ENCODE measurements around the gene ADARB1. TPM values are rescaled to one million over a fixed set of nuclear protein-coding genes. Genes with fewer than 3 reads are reported as not detected.

The ADARB1 gene
- total and polyA plus RNA-seq, 2 of the 8 experiments (the other 6 are each of a cell fraction or from before 2014, with no cell fraction given): 4.7 to 14.9 TPM

DNA sequence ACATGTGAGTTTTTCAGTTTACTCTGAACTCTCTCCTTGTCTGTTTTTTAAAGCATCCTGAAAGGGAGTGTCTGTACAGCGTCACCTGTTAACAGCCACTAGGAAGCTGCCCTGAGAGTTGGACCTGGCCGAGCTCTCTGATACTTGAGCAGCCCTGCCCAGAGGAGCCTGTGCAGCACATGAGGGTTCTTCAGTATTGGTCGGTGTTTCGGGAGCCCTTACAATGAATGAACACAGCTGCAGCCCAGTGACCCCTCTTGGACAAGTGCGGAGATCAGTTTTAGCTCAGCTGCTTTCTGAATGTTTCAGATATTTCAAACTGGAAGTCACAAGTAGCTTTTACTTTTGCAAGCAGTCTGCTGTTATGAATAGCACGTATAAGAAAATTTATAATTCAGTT lies 39.2 kb downstream of the ADARB1 start:
- H4K5ac ChIP-seq (ENCODE audit: insufficient read length, low read depth, low read length): no peak overlapping the region
- H4K20me1 ChIP-seq (replicated peaks in 1 of 2; ENCODE audit: control insufficient read depth in 1 of 2, insufficient read depth in 2 of 2, low read length in 2 of 2): peaks cover 0 to 4% of the 10 kb centered on the region in 2 experiments
- 90% methylated on average over 6 of the region's 6 CpGs; no CpG with 5 or more reads in 1 of the 2 experiments for WGBS, 2 experiments (ENCODE audit: extremely low coverage in 1 of 2, insufficient coverage in 1 of 2, insufficient read length in 1 of 2, insufficient replicate concordance in 2 of 2, low coverage in 1 of 2, low lambda C conversion rate in 2 of 2, missing lambda C conversion rate in 1 of 2)
- H4K8ac ChIP-seq (ENCODE audit: extremely low read depth, insufficient read depth, low read length): no peak overlapping the region
- H3K23me2 ChIP-seq (ENCODE audit: low read depth, low read length): no peaks in the 10 kb centered on the region
- no peak overlapping the region for H2BK20ac ChIP-seq (ENCODE audit: low read length)
- no peak overlapping the region for H2AFZ ChIP-seq (ENCODE audit: low read length)
- no peaks in the 10 kb centered on the region for H3K9me3 ChIP-seq (ENCODE audit: insufficient read depth in 2 of 2, low read depth in 1 of 2, low read length in 1 of 2)
- H3K4me2 ChIP-seq (ENCODE audit: insufficient read depth in 1 of 2, low read depth in 2 of 2, low read length in 2 of 2): no peak overlapping the region
- no peak overlapping the region for H2BK15ac ChIP-seq (ENCODE audit: low read length)
- DNase-seq (ENCODE audit: low read depth in 1 of 2, low spot score in 2 of 2): no peak
- ChIA-PET CTCF (ENCODE audit: partially characterized antibody) (interaction anchor here (0.7 to 4.4 kb wide), 8 partner anchors 9 to 162 kb away, joined by 3 to 24 read pairs (median 4); no protein-coding TSS in a partner anchor), POLR2A (ENCODE audit: partially characterized antibody) (no interaction called here)
- FAIRE-seq: no peak
- no peak overlapping the region for H3K9ac ChIP-seq (replicated peaks in 1 of 4; ENCODE audit: extremely low read depth in 1 of 4, low read depth in 3 of 4, low read length in 3 of 4)
- H3K79me2 ChIP-seq (ENCODE audit: control insufficient read depth in 1 of 2, insufficient read depth in 2 of 2, low read length in 2 of 2): no peaks in the 10 kb centered on the region
- no peak overlapping the region for H2BK120ac ChIP-seq (replicated peaks; ENCODE audit: low read depth, low read length)
- H3K4ac ChIP-seq (replicated peaks; ENCODE audit: insufficient read length, low read depth, low read length): no peak overlapping the region
- H3K4me1 ChIP-seq (replicated peaks in 1 of 4; ENCODE audit: control insufficient read depth in 3 of 4, insufficient read depth in 4 of 4, low read length in 3 of 4): no peaks in the 10 kb centered on the region
- no peak overlapping the region for H3K23ac ChIP-seq (ENCODE audit: insufficient read length)
- no peak overlapping the region for H3K14ac ChIP-seq (ENCODE audit: insufficient read length)
- H3K36me3 ChIP-seq (ENCODE audit: control insufficient read depth in 2 of 4, insufficient read depth in 4 of 4, low read length in 3 of 4): no peaks in the 10 kb centered on the region
- H2BK5ac ChIP-seq (ENCODE audit: low read depth, low read length): no peak overlapping the region
- H3K79me1 ChIP-seq (ENCODE audit: low read depth, low read length): peaks cover 2% of the 10 kb centered on the region; the same call in 1 of the 2 replicates
- no peak overlapping the region for H2AK5ac ChIP-seq (ENCODE audit: low read depth, low read length)
- H3K18ac ChIP-seq (ENCODE audit: extremely low read depth, low read length): no peak overlapping the region
- no peak overlapping the region for H3K56ac ChIP-seq (replicated peaks; ENCODE audit: insufficient read length, low read depth, low read length)
- H4K91ac ChIP-seq (replicated peaks; ENCODE audit: insufficient read length, low read length): no peak overlapping the region
- no peak for TF ChIP-seq KDM4A (IDR thresholded peaks at IDR 0.05; ENCODE audit: low read depth, low read length, severe bottlenecking)
- TF ChIP-seq EGR1 (IDR thresholded peaks at IDR 0.05; ENCODE audit: borderline replicate concordance, low read depth, low read length): no peak
- no peak for TF ChIP-seq EZH2 (IDR thresholded peaks at IDR 0.05; ENCODE audit: low read depth, low read length, severe bottlenecking)
- no peak for TF ChIP-seq KDM1A (IDR thresholded peaks at IDR 0.05; ENCODE audit: borderline replicate concordance, low read length)
- TF ChIP-seq SAP30 (IDR thresholded peaks at IDR 0.05; ENCODE audit: insufficient read depth, insufficient replicate concordance, low read length): no peak
- TF ChIP-seq CEBPB (IDR thresholded peaks at IDR 0.05; ENCODE audit: low read depth, low read length): no peak
- no peak for TF ChIP-seq TAF1 (IDR thresholded peaks at IDR 0.05; ENCODE audit: low read depth, low read length)
- no peak for TF ChIP-seq TEAD4 (IDR thresholded peaks at IDR 0.05; ENCODE audit: low read depth, low read length)
- no peak for TF ChIP-seq CBX8 (IDR thresholded peaks at IDR 0.05; ENCODE audit: borderline replicate concordance, low read depth, low read length)
- TF ChIP-seq TAF7 (optimal IDR thresholded peaks at IDR 0.05; ENCODE audit: borderline replicate concordance, low read depth, low read length): no peak
- TF ChIP-seq SIN3A (conservative IDR thresholded peaks at IDR 0.05 in 1 of 2, IDR thresholded peaks at IDR 0.05 in 1 of 2; ENCODE audit: low read depth in 1 of 2, low read length in 2 of 2): no peak
- TF ChIP-seq KDM5A (IDR thresholded peaks at IDR 0.05; ENCODE audit: low read length): no peak
- no peak overlapping the region for H2BK12ac ChIP-seq (ENCODE audit: low read depth, low read length)
- H3K4me3 ChIP-seq (ENCODE audit: extremely low read depth in 1 of 4, insufficient read depth in 2 of 4, low read depth in 3 of 4, low read length in 4 of 4): no peak overlapping the region
- H3K27ac ChIP-seq (ENCODE audit: low read depth, low read length): no peak overlapping the region
- H3K27me3 ChIP-seq (replicated peaks in 1 of 4; ENCODE audit: control insufficient read depth in 3 of 4, extremely low read depth in 1 of 4, insufficient read depth in 3 of 4, low read length in 3 of 4): no peaks in the 10 kb centered on the region

All from H1 (cell line).